Mesodermal cell (in vitro differentiated cells): ENCODE data around the gene ZSWIM5. TPM values are rescaled to one million over a fixed set of nuclear protein-coding genes. Genes with fewer than 3 reads are reported as not detected.
A peak's percentile ranks its signal among the peaks of the same experiment; 100 is the strongest.
"Not testable (repeated sequence)": the region's sequence is repeated elsewhere in the genome, so short reads cannot be mapped to it uniquely, and the experiment has no call there.

Experiments
- H3K27ac ChIP-seq: 2 replicates; pipeline ENCODE4 v1.7.0; 2013; ENCODE audit warnings: mild to moderate bottlenecking, low read depth, low read length, moderate library complexity; ENCODE audit not compliant: severe bottlenecking
- H3K36me3 ChIP-seq: 2 replicates; pipeline ENCODE4 v1.7.1; 2013; ENCODE audit warnings: mild to moderate bottlenecking, low read length, moderate library complexity; ENCODE audit not compliant: control insufficient read depth, insufficient read depth
- H3K4me1 ChIP-seq: one replicate; pipeline ENCODE4 v1.7.1; 2013; ENCODE audit warnings: mild to moderate bottlenecking, low read length; ENCODE audit not compliant: insufficient read depth, control insufficient read depth, poor library complexity, severe bottlenecking
- H3K4me3 ChIP-seq: 2 replicates; pipeline ENCODE4 v1.7.0; 2013; ENCODE audit warnings: low read length, control low read depth, mild to moderate bottlenecking; ENCODE audit not compliant: insufficient read depth, poor library complexity, severe bottlenecking; ENCODE audit errors: extremely low read depth
- H3K9me3 ChIP-seq: 2 replicates; pipeline ENCODE4 v1.7.1; 2013; ENCODE audit warnings: mild to moderate bottlenecking, low read length, moderate library complexity; ENCODE audit not compliant: control insufficient read depth
- WGBS, 2 experiments: methylation state at CpG; one replicate each; pipeline ENCODE4 v1.1.5; 2013; ENCODE audit warnings: missing lambda C conversion rate in 2 of 2; ENCODE audit not compliant: insufficient coverage in 2 of 2; 5-methylcytosine and 5-hydroxymethylcytosine counted together
- polyA plus RNA-seq, 2 experiments: library from polyadenylated mRNA; stranded (reverse); fragments of 50-300 nt; gene quantifications; one replicate each; pipeline ENCODE4 v1.2.3, GENCODE V29; 2013

ZSWIM5 gene
- 1.8 TPM for polyA plus RNA-seq (2013, experiment 1 of 2)
- 1.7 TPM for polyA plus RNA-seq (2013, experiment 2 of 2)

DNA sequence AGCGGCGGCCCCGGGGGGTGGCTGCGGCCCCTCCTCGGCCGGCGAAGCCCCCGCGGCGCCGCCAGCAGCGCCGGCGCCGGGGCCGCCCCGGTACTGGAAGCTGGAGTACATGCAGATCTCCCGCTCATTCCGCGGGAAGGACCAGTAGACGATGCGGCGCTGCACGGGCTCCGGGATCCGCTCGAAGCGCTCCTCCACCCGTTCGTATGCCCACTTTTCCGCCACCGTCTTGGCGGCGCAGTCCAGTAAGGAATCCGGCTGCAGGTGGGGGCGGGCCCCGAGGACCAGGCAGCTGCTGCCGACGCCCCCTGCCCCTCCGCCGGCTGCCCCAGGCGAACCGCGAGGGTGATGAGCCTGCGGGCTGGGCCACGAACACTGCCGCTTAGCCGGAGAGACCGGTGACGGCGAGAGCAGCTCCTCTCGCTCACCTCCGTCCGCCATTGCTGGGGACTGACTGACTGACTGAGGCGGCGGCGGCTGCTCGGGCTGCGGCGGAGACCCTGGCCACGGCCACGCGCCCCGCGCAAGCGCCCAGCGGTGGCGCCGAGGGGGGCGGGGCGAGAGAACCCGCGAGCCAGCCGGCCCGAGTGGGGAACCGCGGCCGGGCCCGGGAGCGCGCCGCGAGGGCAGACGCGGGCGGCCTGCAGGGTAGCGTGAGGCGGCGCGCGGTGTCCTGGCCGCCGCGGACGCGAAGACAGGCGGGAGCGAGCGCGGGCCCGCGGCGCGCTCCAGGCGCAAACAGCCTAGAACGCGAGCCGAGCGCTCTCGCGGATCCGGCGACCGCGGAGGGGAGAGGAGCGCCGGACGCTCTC lies at the start of gene ZSWIM5:
Gene ZSWIM5 (minus strand): TSS at position 696 of the 812 bp plus-strand sequence. CDS start 255 bp downstream, at position 441.
- H3K4me3 ChIP-seq, result peak within 1 kb of the TSS; percentile 62
- H3K36me3 ChIP-seq, result no peaks in the 10 kb centered on the region
- H3K4me1 ChIP-seq, result peaks cover 3% of the 10 kb centered on the region
- 0 to 1% methylated on average over 99 to 106 of the region's 118 CpGs for WGBS, 2 experiments
- H3K27ac ChIP-seq, result peak within 1 kb of the TSS; percentile 43
- no peaks in the 10 kb centered on the region for H3K9me3 ChIP-seq

- Histone ChIP-seq H3K27ac (no peak overlapping the region), H3K9me3 (peaks cover 15% of the 10 kb centered on the region), H3K36me3 (no peaks in the 10 kb centered on the region), H3K4me1 (no peaks in the 10 kb centered on the region), H3K4me3 (no peak overlapping the region)
Measured at GRCh38 chr1:45254490-45254889, 48.1 kb upstream of the ZSWIM5 start.

DNA sequence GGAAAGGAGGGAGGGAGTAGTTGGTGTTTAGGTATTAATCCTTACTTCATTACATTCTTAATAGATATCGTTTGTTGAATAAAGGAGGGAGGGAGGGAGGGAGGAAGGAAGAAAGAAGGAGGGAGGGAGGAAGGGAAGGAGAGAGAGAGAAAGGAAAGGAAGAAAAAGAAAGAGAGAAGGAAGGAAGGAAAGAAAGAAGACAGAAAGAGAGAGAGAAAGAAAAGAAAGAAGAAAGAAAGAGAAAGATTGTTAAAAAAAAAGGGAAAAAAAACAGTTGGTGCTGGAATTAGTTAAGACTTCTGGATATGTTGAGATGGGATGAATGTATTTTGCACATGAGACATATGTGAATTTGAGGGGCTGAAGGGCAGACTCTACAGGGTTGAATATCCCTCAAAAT lies 44.1 kb upstream of the ZSWIM5 start:
- H3K27ac ChIP-seq, result no peak overlapping the region
- H3K9me3 ChIP-seq, result no peaks in the 10 kb centered on the region
- WGBS, 2 experiments, result no CpG with 5 or more reads among the region's 1 CpG
- H3K4me1 ChIP-seq, result no peaks in the 10 kb centered on the region
- H3K36me3 ChIP-seq, result no peaks in the 10 kb centered on the region
- no peak overlapping the region for H3K4me3 ChIP-seq

DNA sequence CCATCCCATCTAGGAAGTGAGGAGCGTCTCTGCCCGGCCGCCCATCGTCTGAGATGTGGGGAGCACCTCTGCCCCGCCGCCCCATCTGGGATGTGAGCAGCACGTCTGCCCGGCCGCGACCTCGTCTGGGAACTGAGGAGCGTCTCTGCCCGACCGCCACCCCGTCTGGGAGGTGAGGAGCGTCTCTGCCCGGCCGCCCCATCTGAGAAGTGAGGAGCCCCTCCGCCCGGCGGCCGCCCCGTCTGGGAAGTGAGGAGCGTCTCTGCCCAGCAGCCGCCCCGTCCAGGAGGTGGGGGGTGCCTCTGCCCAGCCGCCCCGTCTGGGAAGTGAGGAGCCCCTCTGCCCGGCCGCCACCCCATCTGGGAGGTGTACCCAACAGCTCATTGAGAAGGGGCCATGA lies 41.6 kb upstream of the ZSWIM5 start:
- WGBS, 2 experiments, result 95 to 98% methylated on average over 23 to 26 of the region's 30 CpGs
- not testable (repeated sequence) for H3K4me3 ChIP-seq, H3K4me1 ChIP-seq, H3K27ac ChIP-seq, H3K9me3 ChIP-seq, H3K36me3 ChIP-seq

- WGBS, 2 experiments, result 100% methylated on average over 1 to 2 of the region's 2 CpGs
- peaks cover 4% of the 10 kb centered on the region for H3K9me3 ChIP-seq
- no peak overlapping the region for H3K27ac ChIP-seq
- no peaks in the 10 kb centered on the region for H3K36me3 ChIP-seq
- H3K4me3 ChIP-seq, result no peak overlapping the region
- no peaks in the 10 kb centered on the region for H3K4me1 ChIP-seq
Measured at GRCh38 chr1:45246760-45247159, 40.4 kb upstream of the ZSWIM5 start.

GRCh38 chr1:45246359-45246758 lies 40.0 kb upstream of the ZSWIM5 start:
- not testable (repeated sequence) for H3K4me1 ChIP-seq, H3K4me3 ChIP-seq, H3K27ac ChIP-seq, H3K36me3 ChIP-seq, H3K9me3 ChIP-seq
- WGBS, 2 experiments, result 85 to 93% methylated on average over 2 to 3 of the region's 3 CpGs

- Histone ChIP-seq H3K27ac (no peak overlapping the region), H3K36me3 (no peaks in the 10 kb centered on the region), H3K4me3 (no peak overlapping the region), H3K9me3 (peaks cover 15% of the 10 kb centered on the region), H3K4me1 (no peaks in the 10 kb centered on the region)
Measured at GRCh38 chr1:45244660-45245059, 38.3 kb upstream of the ZSWIM5 start.

- 87 to 90% methylated on average over 1 of the region's 3 CpGs for WGBS, 2 experiments
Measured at GRCh38 chr1:45243476-45244343, 37.3 kb upstream of the ZSWIM5 start.

GRCh38 chr1:45238846-45239245 lies 32.4 kb upstream of the ZSWIM5 start:
- no CpG with 5 or more reads among the region's 2 CpGs for WGBS, 2 experiments
- Histone ChIP-seq H3K4me1 (no peaks in the 10 kb centered on the region), H3K9me3 (peaks cover 15% of the 10 kb centered on the region), H3K4me3 (no peak overlapping the region), H3K27ac (no peak overlapping the region), H3K36me3 (no peaks in the 10 kb centered on the region)

More at GRCh38 chr1:45243476-45244343, 37.3 kb upstream of the ZSWIM5 start:
- no peak overlapping the region for H3K27ac ChIP-seq
- no peaks in the 10 kb centered on the region for H3K4me1 ChIP-seq
- H3K9me3 ChIP-seq, result peaks cover 15% of the 10 kb centered on the region
- H3K36me3 ChIP-seq, result no peaks in the 10 kb centered on the region
- H3K4me3 ChIP-seq, result no peak overlapping the region

- H3K36me3 ChIP-seq, result no peaks in the 10 kb centered on the region
- H3K9me3 ChIP-seq, result peaks cover 6% of the 10 kb centered on the region
- no peaks in the 10 kb centered on the region for H3K4me1 ChIP-seq
- no peak overlapping the region for H3K27ac ChIP-seq
- no peak overlapping the region for H3K4me3 ChIP-seq
- WGBS, 2 experiments, result no CpG with 5 or more reads among the region's 1 CpG
Measured at GRCh38 chr1:45236136-45236535, 29.7 kb upstream of the ZSWIM5 start.

- Histone ChIP-seq H3K27ac (no peak overlapping the region), H3K9me3 (no peaks in the 10 kb centered on the region), H3K4me3 (no peak overlapping the region), H3K4me1 (no peaks in the 10 kb centered on the region), H3K36me3 (no peaks in the 10 kb centered on the region)
- no CpG with 5 or more reads among the region's 1 CpG for WGBS, 2 experiments
Measured at GRCh38 chr1:45230537-45230936, 24.1 kb upstream of the ZSWIM5 start.
